K562 (cell line): ENCODE results near the gene GTPBP2. TPM values are rescaled to one million over a fixed set of nuclear protein-coding genes. Genes with fewer than 3 reads are reported as not detected.

Experiments
- AFF4 ChIP-seq: sonication (generic); formaldehyde crosslinking; IDR thresholded peaks from 2 replicates; pipeline ENCODE4 v1.8.0; 2023; ENCODE audit warnings: mild to moderate bottlenecking, missing genetic modification reagents
- ARID1B ChIP-seq: fragments of 450-650 bp; IDR thresholded peaks from 2 replicates; pipeline ENCODE4 v1.6.1; 2016; ENCODE audit warnings: antibody characterized with exemption, mild to moderate bottlenecking, inconsistent platforms
- DEAF1 ChIP-seq: fragments of 450-650 bp; formaldehyde crosslinking; IDR thresholded peaks from 2 replicates; pipeline ENCODE4 v1.4.0; 2020; ENCODE audit warnings: mild to moderate bottlenecking, moderate library complexity
- ETV5 ChIP-seq: sonication (generic); formaldehyde crosslinking; IDR thresholded peaks from 2 replicates; pipeline ENCODE4 v1.4.0; 2020; ENCODE audit warnings: low read depth, mild to moderate bottlenecking, missing genetic modification reagents
- HDAC1 ChIP-seq, 2 experiments: fragments of 450-650 bp; IDR thresholded peaks; 2 replicates each; pipeline ENCODE4 v1.6.1; 2016 to 2017; ENCODE audit warnings: inconsistent platforms in 1 of 2, mild to moderate bottlenecking in 1 of 2, moderate library complexity in 1 of 2
- HES1 ChIP-seq: fragments of 450-650 bp; IDR thresholded peaks from 2 replicates; pipeline ENCODE4 v1.6.1; 2016; ENCODE audit warnings: low read depth, mild to moderate bottlenecking, moderate library complexity
- ILF3 ChIP-seq: fragments of 450-650 bp; IDR thresholded peaks from 2 replicates; pipeline ENCODE4 v1.6.1; 2018; ENCODE audit warnings: antibody characterized with exemption, mild to moderate bottlenecking, moderate library complexity, borderline replicate concordance
- L3MBTL2 ChIP-seq: fragments of 450-650 bp; IDR thresholded peaks from 2 replicates; pipeline ENCODE4 v1.6.1; 2016; ENCODE audit warnings: mild to moderate bottlenecking, moderate library complexity
- MAFG ChIP-seq: fragments of 450-650 bp; conservative IDR thresholded peaks from 2 replicates; pipeline ENCODE4 v1.6.1; 2016; ENCODE audit warnings: missing genetic modification characterization, missing compliant biosample characterization
- MEF2D ChIP-seq: conservative IDR thresholded peaks from 2 replicates; pipeline ENCODE4 v1.6.1; 2016; ENCODE audit warnings: low read depth, missing genetic modification characterization, missing compliant biosample characterization
- MEIS2 ChIP-seq: fragments of 450-650 bp; IDR thresholded peaks from 2 replicates; pipeline ENCODE4 v1.6.1; 2014; ENCODE audit warnings: mild to moderate bottlenecking; ENCODE audit not compliant: partially characterized antibody
- MYNN ChIP-seq, 2 experiments: sonication (generic); formaldehyde crosslinking in 1 of 2; IDR thresholded peaks; 2 replicates each; pipeline versions ENCODE4 v1.5.0 to v1.6.1; 2016 to 2020; ENCODE audit warnings: antibody characterized with exemption in 1 of 2, missing genetic modification reagents in 1 of 2
- NFXL1 ChIP-seq: fragments of 450-650 bp; formaldehyde crosslinking; IDR thresholded peaks from 2 replicates; pipeline ENCODE4 v1.4.0; 2021; ENCODE audit warnings: mild to moderate bottlenecking
- OTX1 ChIP-seq: fragments of 450-650 bp; formaldehyde crosslinking; IDR thresholded peaks from 2 replicates; pipeline ENCODE4 v1.4.0; 2022; ENCODE audit warnings: mild to moderate bottlenecking
- PHF21A ChIP-seq: fragments of 450-650 bp; IDR thresholded peaks from 2 replicates; pipeline ENCODE4 v1.6.1; 2017; ENCODE audit warnings: low read depth, borderline replicate concordance
- PML ChIP-seq: IDR thresholded peaks from 2 replicates; pipeline ENCODE4 v1.6.1; 2012; ENCODE audit warnings: low read length, inconsistent platforms
- POLR2B ChIP-seq: fragments of 450-650 bp; IDR thresholded peaks from 2 replicates; pipeline ENCODE4 v1.6.1; 2018; ENCODE audit warnings: low read depth; ENCODE audit not compliant: partially characterized antibody
- POU5F1 ChIP-seq: fragments of 150-350 bp; IDR thresholded peaks from 2 replicates; pipeline ENCODE4 v1.6.1; 2014; ENCODE audit warnings: borderline replicate concordance, low read length, low read depth, mild to moderate bottlenecking; ENCODE audit not compliant: partially characterized antibody
- ZC3H8 ChIP-seq: fragments of 450-650 bp; IDR thresholded peaks from 2 replicates; pipeline ENCODE4 v1.6.1; 2017
- ZNF143 ChIP-seq: sonication (generic); formaldehyde crosslinking; IDR thresholded peaks from 2 replicates; pipeline ENCODE4 v1.9.0; 2022; ENCODE audit warnings: mild to moderate bottlenecking, missing genetic modification reagents
- ZNF224 ChIP-seq: sonication (generic); formaldehyde crosslinking; IDR thresholded peaks from 2 replicates; pipeline ENCODE4 v1.8.0; 2022; ENCODE audit warnings: mild to moderate bottlenecking, missing genetic modification reagents
- ZSCAN32 ChIP-seq: fragments of 450-650 bp; formaldehyde crosslinking; IDR thresholded peaks from 2 replicates; pipeline ENCODE4 v1.4.0; 2020; ENCODE audit warnings: mild to moderate bottlenecking, moderate library complexity
- polyA plus RNA-seq, 8 experiments: library from polyadenylated mRNA; depleted of rRNA in 4 of 8; stranded (reverse) in 5 of 8; unstranded in 3 of 8; fragments of >200 nt; fragmentation: Nextera tagmentation in 2 of 8; fragmentation: Illumina TruSeq in 1 of 8; extraction: Ambion mirVana in 2 of 8; extraction: Trizol in 1 of 8; gene quantifications; 2 replicates each; pipeline versions ENCODE4 v1.2.1 to v1.2.3, GENCODE V29; 2011 to 2014; ENCODE audit warnings: inconsistent platforms in 1 of 8, missing spikeins in 1 of 8
- total RNA-seq, 7 experiments: library from RNA; depleted of rRNA in 6 of 7; stranded (reverse); fragments of >200 nt in 6 of 7; fragmentation: Illumina TruSeq in 2 of 7; extraction: Trizol in 2 of 7; gene quantifications; 2 replicates each; pipeline versions ENCODE4 v1.2.1 to v1.2.3, GENCODE V29; 2011 to 2021; ENCODE audit warnings: low replicate concordance in 1 of 7
- TF ChIP-seq, protein P1 (sequence below): sonication (generic); formaldehyde crosslinking; IDR thresholded peaks from 2 replicates; pipeline ENCODE4 v1.5.0; 2020; ENCODE audit warnings: missing genetic modification reagents

The GTPBP2 gene
- total and polyA plus RNA-seq, 9 of the 15 experiments (the other 6 are each of a cell fraction or from before 2014, with no cell fraction given), result 48.4 to 196 (median 111) TPM

DNA sequence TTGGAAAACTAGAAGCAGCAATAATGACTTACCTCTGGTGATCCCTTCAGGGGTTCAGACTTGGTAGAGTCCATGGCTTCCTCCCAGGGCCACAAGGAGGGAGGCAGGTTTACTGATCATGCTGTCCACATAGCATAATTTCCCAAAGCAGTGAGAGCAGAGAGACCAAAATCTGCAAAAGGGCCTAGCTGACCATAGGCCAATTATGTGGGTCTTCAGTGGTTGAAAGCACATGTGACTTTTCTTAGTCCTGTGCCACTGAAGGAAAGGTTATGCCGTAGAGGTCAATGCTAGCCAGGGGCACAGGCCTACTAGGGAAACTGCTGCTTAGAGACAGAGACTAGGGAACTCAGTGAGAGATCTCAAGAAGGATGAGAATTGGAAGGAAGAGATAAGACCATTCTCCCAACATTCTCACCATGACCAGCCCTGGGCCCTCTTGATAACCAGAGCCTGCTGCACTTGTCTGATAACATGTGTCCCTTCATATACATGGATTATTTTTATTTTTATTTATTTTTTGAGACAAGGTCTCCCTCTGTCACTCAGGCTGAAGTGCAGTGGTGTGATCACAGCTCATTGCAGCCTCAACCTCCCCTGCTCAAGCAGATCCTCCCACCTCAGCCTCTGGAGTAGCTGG lies 2.0 kb upstream of the GTPBP2 start (continued):
- TF ChIP-seq ZC3H8, result 0 out of 2 replicates have a peak, but pooled peaks have one; percentile 50
- no peak for TF ChIP-seq MAFG
- no peak for TF ChIP-seq POU5F1
- no peak for TF ChIP-seq DEAF1 (CRISPR knock-in tag)
- no peak for TF ChIP-seq ILF3
- peak; percentile 85 for TF ChIP-seq HES1
- peak; percentile 96 for TF ChIP-seq MYNN (IDR thresholded peaks at IDR 0.05)
- no peak for TF ChIP-seq MYNN (CRISPR knock-in tag; IDR thresholded peaks at IDR 0.05)
- peak; percentile 80 for TF ChIP-seq L3MBTL2
- peak; percentile 75 for TF ChIP-seq MEIS2
- peak; percentile 41; the same call in 1 of the 2 replicates for TF ChIP-seq ZNF143 (CRISPR knock-in tag)
- no peak for TF ChIP-seq ZNF224 (CRISPR knock-in tag)
- TF ChIP-seq PHF21A, result no peak
- TF ChIP-seq PML, result peak; percentile 99
- TF ChIP-seq POLR2B, result peak; percentile 76
- peak in 1 of 2 experiments; percentile 92; a peak in 2 of 4 replicates for TF ChIP-seq HDAC1 (IDR thresholded peaks at IDR 0.05)
- peak; percentile 71; the same call in 1 of the 2 replicates for TF ChIP-seq MEF2D (tag)
- 0 out of 2 replicates have a peak, but pooled peaks have one; percentile 76 for TF ChIP-seq OTX1 (CRISPR knock-in tag)
- TF ChIP-seq ZSCAN32 (CRISPR knock-in tag), result peak; percentile 66; the same call in 1 of the 2 replicates
- TF ChIP-seq ARID1B, result peak; percentile 100
- TF ChIP-seq AFF4 (CRISPR knock-in tag), result peak; percentile 84
- peak; percentile 84 for TF ChIP-seq ETV5 (CRISPR knock-in tag)
- peak; percentile 64; the same call in 1 of the 2 replicates for TF ChIP-seq NFXL1 (CRISPR knock-in tag)
- TF ChIP-seq, protein P1, sequence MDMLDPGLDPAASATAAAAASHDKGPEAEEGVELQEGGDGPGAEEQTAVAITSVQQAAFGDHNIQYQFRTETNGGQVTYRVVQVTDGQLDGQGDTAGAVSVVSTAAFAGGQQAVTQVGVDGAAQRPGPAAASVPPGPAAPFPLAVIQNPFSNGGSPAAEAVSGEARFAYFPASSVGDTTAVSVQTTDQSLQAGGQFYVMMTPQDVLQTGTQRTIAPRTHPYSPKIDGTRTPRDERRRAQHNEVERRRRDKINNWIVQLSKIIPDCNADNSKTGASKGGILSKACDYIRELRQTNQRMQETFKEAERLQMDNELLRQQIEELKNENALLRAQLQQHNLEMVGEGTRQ, result peak; percentile 50
